Measurements from ENCODE around the gene POPDC2. TPM values are rescaled to one million over a fixed set of nuclear protein-coding genes. Genes with fewer than 3 reads are reported as not detected.

POPDC2 gene
- total RNA-seq, 2 experiments from 2014 or later = 1.3 to 2.1 TPM

GRCh38 chr3:119635719-119636118 lies 24.7 kb downstream of the POPDC2 start:
- CTCF ChIA-PET = interaction anchor here (1.7 kb wide), 1 partner anchor 35 kb away, joined by 6 read pairs; no protein-coding TSS in a partner anchor
- no peak overlapping the region for H3K27ac Mint-ChIP-seq
- H3K4me3 Mint-ChIP-seq = no peak overlapping the region
- peaks cover 11% of the 10 kb centered on the region for H3K36me3 Mint-ChIP-seq (ENCODE audit: low read depth)
- no peak for DNase-seq
- no peak for ATAC-seq
- H3K27me3 Mint-ChIP-seq = no peaks in the 10 kb centered on the region
- TF ChIP-seq, protein P1, sequence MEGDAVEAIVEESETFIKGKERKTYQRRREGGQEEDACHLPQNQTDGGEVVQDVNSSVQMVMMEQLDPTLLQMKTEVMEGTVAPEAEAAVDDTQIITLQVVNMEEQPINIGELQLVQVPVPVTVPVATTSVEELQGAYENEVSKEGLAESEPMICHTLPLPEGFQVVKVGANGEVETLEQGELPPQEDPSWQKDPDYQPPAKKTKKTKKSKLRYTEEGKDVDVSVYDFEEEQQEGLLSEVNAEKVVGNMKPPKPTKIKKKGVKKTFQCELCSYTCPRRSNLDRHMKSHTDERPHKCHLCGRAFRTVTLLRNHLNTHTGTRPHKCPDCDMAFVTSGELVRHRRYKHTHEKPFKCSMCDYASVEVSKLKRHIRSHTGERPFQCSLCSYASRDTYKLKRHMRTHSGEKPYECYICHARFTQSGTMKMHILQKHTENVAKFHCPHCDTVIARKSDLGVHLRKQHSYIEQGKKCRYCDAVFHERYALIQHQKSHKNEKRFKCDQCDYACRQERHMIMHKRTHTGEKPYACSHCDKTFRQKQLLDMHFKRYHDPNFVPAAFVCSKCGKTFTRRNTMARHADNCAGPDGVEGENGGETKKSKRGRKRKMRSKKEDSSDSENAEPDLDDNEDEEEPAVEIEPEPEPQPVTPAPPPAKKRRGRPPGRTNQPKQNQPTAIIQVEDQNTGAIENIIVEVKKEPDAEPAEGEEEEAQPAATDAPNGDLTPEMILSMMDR (IDR thresholded peaks at IDR 0.05) = no peak
- intact Hi-C loops (cut with micrococcal nuclease) = no loop called here
- H3K9me3 Mint-ChIP-seq = no peaks in the 10 kb centered on the region
- H3K4me1 Mint-ChIP-seq (ENCODE audit: low read depth) = peaks cover 23% of the 10 kb centered on the region
- POLR2A ChIA-PET = no interaction called here

DNA sequence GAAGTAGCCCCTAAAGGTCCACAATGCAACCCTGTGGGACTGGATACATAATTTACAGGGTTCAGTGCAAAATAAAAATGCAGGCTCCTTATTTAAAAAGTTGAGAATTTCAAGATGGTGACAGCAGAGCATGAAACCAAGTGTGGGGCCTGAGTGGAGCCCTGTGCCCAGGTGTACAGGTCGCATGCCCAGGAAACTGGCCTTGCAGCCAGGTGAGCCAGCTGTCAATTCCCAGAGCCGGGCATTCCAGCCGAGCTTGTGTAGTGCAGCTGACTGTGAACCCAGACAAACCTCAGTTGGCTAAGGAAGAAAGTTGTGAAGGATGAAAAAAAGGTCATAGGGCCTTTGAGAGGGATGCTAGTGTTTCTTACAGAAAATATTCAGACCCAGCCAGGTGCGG lies 27.6 kb downstream of the POPDC2 start:
- H3K4me3 Mint-ChIP-seq = no peak overlapping the region
- peaks cover 15% of the 10 kb centered on the region for H3K4me1 Mint-ChIP-seq (ENCODE audit: low read depth)
- POLR2A ChIA-PET = interaction anchor here (0.8 kb wide), 1 partner anchor 64 kb away, joined by 3 read pairs; no protein-coding TSS in a partner anchor
- peaks cover 10% of the 10 kb centered on the region for H3K27me3 Mint-ChIP-seq
- peaks cover 1% of the 10 kb centered on the region for H3K36me3 Mint-ChIP-seq (ENCODE audit: low read depth)
- no peak for ATAC-seq
- CTCF ChIA-PET = no interaction called here
- no peak overlapping the region for H3K27ac Mint-ChIP-seq
- DNase-seq = no peak
- TF ChIP-seq, protein P1 (IDR thresholded peaks at IDR 0.05) = no peak
- intact Hi-C loops (cut with micrococcal nuclease) = no loop called here
- H3K9me3 Mint-ChIP-seq = no peaks in the 10 kb centered on the region

DNA sequence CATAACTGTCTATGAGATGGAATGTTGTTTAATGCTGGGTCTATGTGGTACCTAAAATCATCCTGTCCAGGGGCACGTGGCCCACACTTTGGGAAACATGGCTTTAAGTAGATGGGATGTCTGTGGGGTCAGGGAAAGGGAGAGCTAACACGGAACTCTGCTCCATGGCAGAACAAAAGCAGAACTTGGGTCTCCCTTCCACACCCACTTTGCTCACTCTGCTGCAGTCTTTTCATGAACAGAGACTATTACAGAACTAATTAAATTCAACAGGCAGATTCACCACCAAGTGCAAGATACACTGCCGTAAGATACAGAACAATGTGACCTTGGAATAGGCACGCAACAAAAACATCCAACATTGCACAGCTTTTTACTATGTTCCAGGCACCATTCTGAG lies 28.2 kb downstream of the POPDC2 start:
- CTCF ChIA-PET = no interaction called here
- H3K9me3 Mint-ChIP-seq = no peaks in the 10 kb centered on the region
- POLR2A ChIA-PET = interaction anchor here (0.8 kb wide), 1 partner anchor 65 kb away, joined by 3 read pairs; no protein-coding TSS in a partner anchor
- TF ChIP-seq, protein P1 (IDR thresholded peaks at IDR 0.05) = no peak
- DNase-seq (no peak), ATAC-seq (no peak)
- intact Hi-C loops (cut with micrococcal nuclease) = no loop called here
- H3K27me3 Mint-ChIP-seq = peaks cover 10% of the 10 kb centered on the region
- no peaks in the 10 kb centered on the region for H3K36me3 Mint-ChIP-seq (ENCODE audit: low read depth)
- no peak overlapping the region for H3K4me3 Mint-ChIP-seq
- H3K4me1 Mint-ChIP-seq (ENCODE audit: low read depth) = peaks cover 18% of the 10 kb centered on the region
- H3K27ac Mint-ChIP-seq = no peak overlapping the region

- CTCF ChIA-PET = no interaction called here
- Mint-ChIP-seq H3K4me1 (ENCODE audit: low read depth) (peaks cover 23% of the 10 kb centered on the region), H3K4me3 (no peak overlapping the region), H3K9me3 (no peaks in the 10 kb centered on the region), H3K27ac (no peak overlapping the region), H3K27me3 (peaks cover 10% of the 10 kb centered on the region), H3K36me3 (ENCODE audit: low read depth) (no peaks in the 10 kb centered on the region)
- TF ChIP-seq, protein P1 (IDR thresholded peaks at IDR 0.05) = no peak
- ATAC-seq (no peak), DNase-seq (no peak)
- intact Hi-C loops (cut with micrococcal nuclease) = no loop called here
- POLR2A ChIA-PET = no interaction called here
These were observed 28.9 kb downstream of the POPDC2 start for GRCh38 chr3:119631516-119631915.

- TF ChIP-seq, protein P1 (IDR thresholded peaks at IDR 0.05) = no peak
- Mint-ChIP-seq H3K9me3 (no peaks in the 10 kb centered on the region), H3K4me1 (ENCODE audit: low read depth) (peaks cover 25% of the 10 kb centered on the region), H3K27me3 (peaks cover 12% of the 10 kb centered on the region), H3K4me3 (no peak overlapping the region), H3K27ac (no peak overlapping the region), H3K36me3 (ENCODE audit: low read depth) (no peaks in the 10 kb centered on the region)
- CTCF ChIA-PET = no interaction called here
- ATAC-seq (no peak), DNase-seq (no peak)
- intact Hi-C loops (cut with micrococcal nuclease) = no loop called here
- POLR2A ChIA-PET = no interaction called here
These were observed 29.5 kb downstream of the POPDC2 start for GRCh38 chr3:119630880-119631329.
